MM.1S (cell line): ENCODE results near the gene RSPH3.

Experiments used
- EZH2phosphoT487 ChIP-seq: fragments of 300-600 bp; sonication (generic); IDR thresholded peaks from 2 replicates; pipeline ENCODE4 v1.6.1; 2018; ENCODE audit warnings: antibody characterized with exemption, low read length
- TF ChIP-seq, protein P1 (sequence below): fragments of 300-600 bp; sonication (generic); IDR thresholded peaks from 2 replicates; pipeline ENCODE4 v1.5.1; 2016; ENCODE audit warnings: antibody characterized with exemption, low read length, mixed read lengths

DNA sequence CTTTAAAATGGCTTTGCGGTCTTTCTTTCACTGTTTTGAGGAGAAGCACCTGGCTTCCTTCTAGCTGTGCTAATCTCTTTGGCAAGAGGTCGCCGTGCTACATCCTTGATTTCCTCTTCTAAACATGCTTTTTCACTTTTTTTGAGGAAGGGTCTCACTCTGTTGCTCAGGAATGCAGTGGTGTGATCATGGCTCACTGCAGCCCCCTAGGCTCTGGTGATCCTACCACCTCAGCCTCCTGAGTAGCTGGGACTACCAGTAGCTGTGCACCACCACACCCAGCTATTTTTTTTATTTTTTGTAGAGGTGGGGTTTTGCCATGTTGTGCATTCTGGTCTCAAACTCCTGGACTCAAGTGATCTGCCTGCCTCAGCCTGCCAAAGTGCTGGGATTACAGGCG, 40.5 kb downstream of the RSPH3 start:
- TF ChIP-seq, protein P1, sequence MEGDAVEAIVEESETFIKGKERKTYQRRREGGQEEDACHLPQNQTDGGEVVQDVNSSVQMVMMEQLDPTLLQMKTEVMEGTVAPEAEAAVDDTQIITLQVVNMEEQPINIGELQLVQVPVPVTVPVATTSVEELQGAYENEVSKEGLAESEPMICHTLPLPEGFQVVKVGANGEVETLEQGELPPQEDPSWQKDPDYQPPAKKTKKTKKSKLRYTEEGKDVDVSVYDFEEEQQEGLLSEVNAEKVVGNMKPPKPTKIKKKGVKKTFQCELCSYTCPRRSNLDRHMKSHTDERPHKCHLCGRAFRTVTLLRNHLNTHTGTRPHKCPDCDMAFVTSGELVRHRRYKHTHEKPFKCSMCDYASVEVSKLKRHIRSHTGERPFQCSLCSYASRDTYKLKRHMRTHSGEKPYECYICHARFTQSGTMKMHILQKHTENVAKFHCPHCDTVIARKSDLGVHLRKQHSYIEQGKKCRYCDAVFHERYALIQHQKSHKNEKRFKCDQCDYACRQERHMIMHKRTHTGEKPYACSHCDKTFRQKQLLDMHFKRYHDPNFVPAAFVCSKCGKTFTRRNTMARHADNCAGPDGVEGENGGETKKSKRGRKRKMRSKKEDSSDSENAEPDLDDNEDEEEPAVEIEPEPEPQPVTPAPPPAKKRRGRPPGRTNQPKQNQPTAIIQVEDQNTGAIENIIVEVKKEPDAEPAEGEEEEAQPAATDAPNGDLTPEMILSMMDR: no peak
- TF ChIP-seq EZH2phosphoT487: no peak
